Measurements from ENCODE around the gene KIZ. TPM values are rescaled to one million over a fixed set of nuclear protein-coding genes. Genes with fewer than 3 reads are reported as not detected.
"Not testable (repeated sequence)": the region's sequence is repeated elsewhere in the genome, so short reads cannot be mapped to it uniquely, and the experiment has no call there.

Gene KIZ
- total RNA-seq, 1 donor from 2014 or later, result 21.1 TPM

DNA sequence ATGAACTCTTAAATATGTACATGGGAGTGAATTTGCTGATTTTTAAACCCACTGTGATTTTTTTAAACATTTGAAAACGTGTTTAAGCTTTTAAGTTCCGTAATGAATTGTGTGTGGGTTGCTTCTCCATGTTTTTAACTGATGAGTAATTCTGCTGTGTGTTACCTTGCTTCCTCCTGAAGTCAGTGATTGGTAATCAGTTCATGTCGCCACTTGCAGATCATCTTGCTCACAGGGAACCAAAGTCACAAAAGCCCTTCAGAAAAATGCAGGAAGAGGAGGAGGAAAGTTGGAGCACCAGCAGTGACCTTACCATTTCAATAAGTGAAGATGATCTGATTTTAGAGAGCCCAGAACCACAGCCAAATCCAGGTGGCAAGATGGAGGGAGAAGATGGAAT lies 36.7 kb downstream of the KIZ start:
- Mint-ChIP-seq H3K4me3 (no peak overlapping the region), H3K36me3 (peaks cover 12% of the 10 kb centered on the region), H3K27me3 (ENCODE audit: low read depth) (no peaks in the 10 kb centered on the region), H3K27ac (no peak overlapping the region), H3K4me1 (no peaks in the 10 kb centered on the region), H3K9me3 (no peaks in the 10 kb centered on the region)
- no peak for DNase-seq (ENCODE audit: low spot score in 2 of 2, unreplicated experiment in 2 of 2)
- TF ChIP-seq, protein P1, sequence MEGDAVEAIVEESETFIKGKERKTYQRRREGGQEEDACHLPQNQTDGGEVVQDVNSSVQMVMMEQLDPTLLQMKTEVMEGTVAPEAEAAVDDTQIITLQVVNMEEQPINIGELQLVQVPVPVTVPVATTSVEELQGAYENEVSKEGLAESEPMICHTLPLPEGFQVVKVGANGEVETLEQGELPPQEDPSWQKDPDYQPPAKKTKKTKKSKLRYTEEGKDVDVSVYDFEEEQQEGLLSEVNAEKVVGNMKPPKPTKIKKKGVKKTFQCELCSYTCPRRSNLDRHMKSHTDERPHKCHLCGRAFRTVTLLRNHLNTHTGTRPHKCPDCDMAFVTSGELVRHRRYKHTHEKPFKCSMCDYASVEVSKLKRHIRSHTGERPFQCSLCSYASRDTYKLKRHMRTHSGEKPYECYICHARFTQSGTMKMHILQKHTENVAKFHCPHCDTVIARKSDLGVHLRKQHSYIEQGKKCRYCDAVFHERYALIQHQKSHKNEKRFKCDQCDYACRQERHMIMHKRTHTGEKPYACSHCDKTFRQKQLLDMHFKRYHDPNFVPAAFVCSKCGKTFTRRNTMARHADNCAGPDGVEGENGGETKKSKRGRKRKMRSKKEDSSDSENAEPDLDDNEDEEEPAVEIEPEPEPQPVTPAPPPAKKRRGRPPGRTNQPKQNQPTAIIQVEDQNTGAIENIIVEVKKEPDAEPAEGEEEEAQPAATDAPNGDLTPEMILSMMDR (IDR thresholded peaks at IDR 0.05; ENCODE audit: unreplicated experiment), result no peak

DNA sequence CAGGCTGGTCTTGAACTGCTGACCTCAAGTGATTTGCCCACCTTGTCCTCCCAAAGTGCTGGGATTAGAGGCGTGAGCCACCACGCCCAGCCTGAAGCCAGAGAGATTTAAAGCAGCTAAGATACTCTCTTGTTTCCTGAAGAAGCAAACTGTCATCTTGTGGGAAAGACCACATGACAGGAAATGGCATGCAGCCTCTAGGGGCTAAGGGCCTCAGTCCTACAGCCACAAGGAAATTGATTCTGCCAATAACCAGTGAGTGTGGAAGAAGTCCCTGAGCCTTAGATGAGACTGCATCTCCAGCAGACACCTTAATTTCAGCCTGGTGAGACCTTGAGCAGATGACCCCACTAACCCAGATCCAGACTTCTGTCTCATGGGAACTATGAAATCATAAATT lies 40.9 kb downstream of the KIZ start:
- TF ChIP-seq, protein P1 (IDR thresholded peaks at IDR 0.05; ENCODE audit: unreplicated experiment), result no peak
- Mint-ChIP-seq H3K4me3 (no peak overlapping the region), H3K27me3 (ENCODE audit: low read depth) (no peaks in the 10 kb centered on the region), H3K36me3 (peaks cover 24% of the 10 kb centered on the region), H3K27ac (no peak overlapping the region), H3K4me1 (no peaks in the 10 kb centered on the region), H3K9me3 (peaks cover 8% of the 10 kb centered on the region)
- DNase-seq (ENCODE audit: low spot score in 2 of 2, unreplicated experiment in 2 of 2), result no peak

DNA sequence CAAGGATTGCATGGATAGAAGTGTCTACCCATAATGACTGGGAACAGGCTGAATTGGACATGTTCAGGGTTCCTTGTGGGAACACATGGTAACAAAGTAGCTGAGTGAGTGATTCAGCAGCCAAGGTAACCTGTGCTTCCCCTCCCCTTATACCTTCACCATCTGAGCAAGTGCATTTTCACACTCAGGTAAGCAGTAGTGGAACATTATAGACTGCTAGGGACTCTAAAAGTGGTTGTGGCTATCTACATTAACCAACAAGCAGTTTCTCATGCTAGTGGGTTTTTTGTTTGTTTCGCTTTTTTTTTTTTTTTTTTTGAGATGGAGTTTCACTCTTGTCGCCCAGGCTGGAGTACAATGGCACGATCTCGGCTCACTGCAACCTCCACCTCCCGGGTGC lies 41.4 kb downstream of the KIZ start:
- TF ChIP-seq, protein P1 (IDR thresholded peaks at IDR 0.05; ENCODE audit: unreplicated experiment), result no peak
- no peak for DNase-seq (ENCODE audit: low spot score in 2 of 2, unreplicated experiment in 2 of 2)
- no peaks in the 10 kb centered on the region for H3K4me1 Mint-ChIP-seq
- H3K4me3 Mint-ChIP-seq, result no peak overlapping the region
- peaks cover 24% of the 10 kb centered on the region for H3K36me3 Mint-ChIP-seq
- H3K27ac Mint-ChIP-seq, result no peak overlapping the region
- H3K27me3 Mint-ChIP-seq (ENCODE audit: low read depth), result no peaks in the 10 kb centered on the region
- peaks cover 8% of the 10 kb centered on the region for H3K9me3 Mint-ChIP-seq

DNA sequence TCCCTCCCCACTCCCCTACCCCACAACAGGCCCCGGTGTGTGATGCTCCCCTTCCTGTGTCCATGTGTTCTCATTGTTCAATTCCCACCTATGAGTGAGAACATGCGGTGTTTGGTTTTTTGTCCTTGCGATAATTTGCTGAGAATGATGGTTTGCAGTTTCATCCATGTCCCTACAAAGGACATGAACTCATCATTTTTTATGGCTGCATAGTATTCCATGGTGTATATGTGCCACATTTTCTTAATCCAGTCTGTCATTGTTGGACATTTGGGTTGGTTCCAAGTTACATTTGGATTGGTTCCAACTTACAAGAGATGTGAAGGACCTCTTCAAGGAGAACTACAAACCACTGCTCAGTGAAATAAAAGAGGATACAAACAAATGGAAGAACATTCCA lies 42.2 kb downstream of the KIZ start:
- not testable (repeated sequence) for H3K9me3 Mint-ChIP-seq; DNase-seq (ENCODE audit: low spot score in 2 of 2, unreplicated experiment in 2 of 2); H3K4me1 Mint-ChIP-seq; H3K27ac Mint-ChIP-seq; H3K4me3 Mint-ChIP-seq; H3K27me3 Mint-ChIP-seq (ENCODE audit: low read depth)
- peaks cover 24% of the 10 kb centered on the region for H3K36me3 Mint-ChIP-seq

DNA sequence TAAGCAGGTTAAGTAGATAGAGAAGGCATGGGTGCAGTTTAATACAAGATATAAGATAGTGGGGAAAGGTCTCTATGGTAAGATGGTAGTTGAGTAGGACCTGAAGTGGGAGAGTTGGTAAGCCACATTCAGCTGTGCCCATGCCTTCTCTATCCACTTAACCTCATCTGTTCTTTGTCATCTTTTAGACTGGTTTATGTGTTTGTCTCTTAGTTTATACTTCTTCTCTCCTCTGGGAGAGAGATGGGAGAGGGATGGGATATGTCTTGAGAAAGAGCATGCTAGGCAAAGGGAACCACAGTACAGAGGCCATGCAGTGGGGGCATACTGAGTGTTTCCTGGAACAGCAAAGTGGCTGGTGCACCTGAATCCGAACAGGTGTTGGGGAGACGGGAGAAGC lies 46.7 kb downstream of the KIZ start:
- Mint-ChIP-seq H3K9me3 (peaks cover 21% of the 10 kb centered on the region), H3K27me3 (ENCODE audit: low read depth) (no peaks in the 10 kb centered on the region), H3K4me3 (no peak overlapping the region), H3K36me3 (peaks cover 18% of the 10 kb centered on the region), H3K27ac (no peak overlapping the region), H3K4me1 (peaks cover 4% of the 10 kb centered on the region)
- no peak for DNase-seq (ENCODE audit: low spot score in 2 of 2, unreplicated experiment in 2 of 2)
- TF ChIP-seq, protein P1 (IDR thresholded peaks at IDR 0.05; ENCODE audit: unreplicated experiment), result no peak

DNA sequence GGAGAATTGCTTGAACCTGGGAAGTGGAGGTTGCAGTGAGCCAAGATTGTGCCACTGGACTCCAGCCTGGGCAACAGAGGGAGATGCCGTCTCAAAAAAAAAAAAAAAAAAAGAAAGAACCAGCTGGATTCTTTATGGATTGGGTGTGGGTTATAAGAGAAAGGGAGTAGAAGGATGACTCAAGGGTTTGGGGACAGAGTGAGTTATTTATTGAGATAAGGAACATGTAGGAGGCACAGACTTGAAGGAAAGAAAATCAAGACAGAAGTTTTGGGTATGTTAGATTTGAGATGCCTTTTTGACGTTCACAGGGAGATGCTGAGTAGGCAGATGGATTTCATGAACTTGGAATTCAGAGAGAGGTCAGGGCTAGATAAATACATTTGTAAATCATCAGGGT lies 47.6 kb downstream of the KIZ start:
- H3K4me1 Mint-ChIP-seq, result peaks cover 4% of the 10 kb centered on the region
- TF ChIP-seq, protein P1 (IDR thresholded peaks at IDR 0.05; ENCODE audit: unreplicated experiment), result no peak
- H3K27ac Mint-ChIP-seq, result no peak overlapping the region
- H3K4me3 Mint-ChIP-seq, result no peak overlapping the region
- no peaks in the 10 kb centered on the region for H3K27me3 Mint-ChIP-seq (ENCODE audit: low read depth)
- peaks cover 14% of the 10 kb centered on the region for H3K36me3 Mint-ChIP-seq
- no peak for DNase-seq (ENCODE audit: low spot score in 2 of 2, unreplicated experiment in 2 of 2)
- peaks cover 25% of the 10 kb centered on the region for H3K9me3 Mint-ChIP-seq

Data from mesothelial cell of epicardium (in vitro differentiated cells).